Left ventricle myocardium inferior (tissue), 1 donor: Measurements from ENCODE around the gene MED19. TPM values are rescaled to one million over a fixed set of nuclear protein-coding genes. Genes with fewer than 3 reads are reported as not detected.
A peak's percentile ranks its signal among the peaks of the same experiment; 100 is the strongest.

Source experiments
- DNase-seq: peaks from one replicate; pipeline ENCODE4 v3.0.0-alpha.2; 2020
- H3K27ac ChIP-seq: fragments of 200-600 bp; replicated peaks from 2 replicates; pipeline ENCODE4 v1.8.0; 2021
- H3K27me3 ChIP-seq: fragments of 200-600 bp; 2 replicates; pipeline ENCODE4 v1.8.0; 2021; ENCODE audit warnings: low read depth
- H3K36me3 ChIP-seq: fragments of 200-600 bp; 2 replicates; pipeline ENCODE4 v1.8.0; 2021
- H3K4me1 ChIP-seq: fragments of 200-600 bp; 2 replicates; pipeline ENCODE4 v1.8.0; 2021
- H3K4me3 ChIP-seq: fragments of 200-600 bp; 2 replicates; pipeline ENCODE4 v1.8.0; 2021; ENCODE audit warnings: mild to moderate bottlenecking, moderate library complexity
- H3K9me3 ChIP-seq: fragments of 200-600 bp; replicated peaks from 2 replicates; pipeline ENCODE4 v1.8.0; 2021
- intact Hi-C: fragments of 100-400 bp; cut with micrococcal nuclease; formaldehyde crosslinking; loops from one replicate; pipeline ENCODE4 v1.11.0; 2022
- long read RNA-seq: library from polyadenylated mRNA; unstranded; transcript quantifications from one replicate; pipeline ENCODE4 v2.0.0, GENCODE V29; 2021
- total RNA-seq: library from RNA; stranded (reverse); fragmentation: NEBNext Ultra II Directional; extraction: Animal tissue kit (Norgen Biotek cat#: 25700); gene quantifications from one replicate; pipeline ENCODE4 v1.2.1, GENCODE V29; 2021
- TF ChIP-seq, protein P1 (sequence below): fragments of 200-600 bp; IDR thresholded peaks from 2 replicates; pipeline ENCODE4 v1.8.0; 2021; ENCODE audit warnings: antibody characterized with exemption, mild to moderate bottlenecking, borderline replicate concordance
- donor health status: DM: no; HTN: yes; CAD: no; lungs with severe emphysema.

MED19 gene, protein sequence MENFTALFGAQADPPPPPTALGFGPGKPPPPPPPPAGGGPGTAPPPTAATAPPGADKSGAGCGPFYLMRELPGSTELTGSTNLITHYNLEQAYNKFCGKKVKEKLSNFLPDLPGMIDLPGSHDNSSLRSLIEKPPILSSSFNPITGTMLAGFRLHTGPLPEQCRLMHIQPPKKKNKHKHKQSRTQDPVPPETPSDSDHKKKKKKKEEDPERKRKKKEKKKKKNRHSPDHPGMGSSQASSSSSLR
- 9.4 TPM for total RNA-seq
- long read RNA-seq, transcript MED19-202 (5 exons, 1,203 nt) = major isoform, 19 of 23 reads
- long read RNA-seq, partial matches to known transcripts = 0 of 23 reads
- long read RNA-seq, other reads (novel, unspliced or antisense) = 3 of 23 reads

DNA sequence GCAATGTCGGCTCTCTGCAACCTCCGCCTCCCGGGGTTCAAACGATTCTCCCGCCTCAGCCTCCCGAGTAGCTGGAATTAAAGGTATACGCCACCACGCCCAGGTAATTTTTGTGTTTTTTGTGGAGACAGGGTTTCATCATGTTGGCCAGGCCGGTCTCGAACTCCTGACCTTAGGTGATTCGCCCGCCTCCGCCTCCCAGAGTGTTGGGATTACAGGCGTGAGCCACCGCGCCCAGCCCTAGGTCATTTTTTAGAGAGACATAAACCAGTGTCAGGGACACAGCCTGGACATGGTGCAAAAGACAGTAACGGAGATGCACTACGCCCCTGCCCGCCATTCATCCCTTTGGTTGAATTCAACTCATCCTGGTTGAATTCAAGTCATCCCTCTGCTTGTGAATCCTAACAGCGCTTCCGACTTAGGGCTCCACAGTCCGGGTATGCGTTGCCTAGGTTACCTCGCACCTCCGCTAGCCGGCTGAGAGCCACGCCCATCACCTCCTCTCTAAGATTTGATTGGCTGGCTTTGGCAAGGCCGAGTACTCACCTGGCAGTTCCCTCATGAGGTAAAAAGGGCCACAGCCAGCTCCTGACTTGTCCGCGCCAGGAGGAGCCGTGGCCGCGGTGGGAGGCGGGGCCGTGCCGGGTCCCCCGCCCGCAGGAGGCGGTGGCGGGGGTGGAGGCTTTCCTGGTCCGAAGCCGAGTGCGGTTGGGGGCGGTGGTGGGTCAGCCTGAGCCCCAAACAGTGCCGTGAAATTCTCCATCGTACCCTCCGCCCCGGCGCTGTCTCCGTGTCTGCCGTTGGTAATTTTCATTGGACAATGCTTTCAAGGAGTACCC, at the start of gene MED19:
TSS of gene MED19 (minus strand) at position 802 of the 842 bp plus-strand sequence. CDS start at position 766, 36 bp downstream.
- intact Hi-C loops = no loop called here
- Histone ChIP-seq H3K27ac (peak within 1 kb of the TSS; percentile 92), H3K36me3 (no peaks in the 10 kb centered on the region), H3K4me3 (peak within 1 kb of the TSS; percentile 87), H3K9me3 (no peaks in the 10 kb centered on the region), H3K4me1 (peaks cover 56% of the 10 kb centered on the region), H3K27me3 (no peaks in the 10 kb centered on the region)
- DNase-seq = peak; percentile 80
- TF ChIP-seq, protein P1, sequence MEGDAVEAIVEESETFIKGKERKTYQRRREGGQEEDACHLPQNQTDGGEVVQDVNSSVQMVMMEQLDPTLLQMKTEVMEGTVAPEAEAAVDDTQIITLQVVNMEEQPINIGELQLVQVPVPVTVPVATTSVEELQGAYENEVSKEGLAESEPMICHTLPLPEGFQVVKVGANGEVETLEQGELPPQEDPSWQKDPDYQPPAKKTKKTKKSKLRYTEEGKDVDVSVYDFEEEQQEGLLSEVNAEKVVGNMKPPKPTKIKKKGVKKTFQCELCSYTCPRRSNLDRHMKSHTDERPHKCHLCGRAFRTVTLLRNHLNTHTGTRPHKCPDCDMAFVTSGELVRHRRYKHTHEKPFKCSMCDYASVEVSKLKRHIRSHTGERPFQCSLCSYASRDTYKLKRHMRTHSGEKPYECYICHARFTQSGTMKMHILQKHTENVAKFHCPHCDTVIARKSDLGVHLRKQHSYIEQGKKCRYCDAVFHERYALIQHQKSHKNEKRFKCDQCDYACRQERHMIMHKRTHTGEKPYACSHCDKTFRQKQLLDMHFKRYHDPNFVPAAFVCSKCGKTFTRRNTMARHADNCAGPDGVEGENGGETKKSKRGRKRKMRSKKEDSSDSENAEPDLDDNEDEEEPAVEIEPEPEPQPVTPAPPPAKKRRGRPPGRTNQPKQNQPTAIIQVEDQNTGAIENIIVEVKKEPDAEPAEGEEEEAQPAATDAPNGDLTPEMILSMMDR = no peak

- H3K9me3 ChIP-seq = no peaks in the 10 kb centered on the region
- no peaks in the 10 kb centered on the region for H3K27me3 ChIP-seq
- H3K36me3 ChIP-seq = no peaks in the 10 kb centered on the region
- intact Hi-C loops = no loop called here
- peaks cover 9% of the 10 kb centered on the region for H3K4me1 ChIP-seq
- TF ChIP-seq, protein P1 = no peak
- DNase-seq = no peak
- no peak overlapping the region for H3K4me3 ChIP-seq
- no peak overlapping the region for H3K27ac ChIP-seq
Observed at GRCh38 chr11:57758174-57758573, 46.2 kb upstream of the MED19 start.

GRCh38 chr11:57752954-57753353, 40.9 kb upstream of the MED19 start:
- H3K27ac ChIP-seq = no peak overlapping the region
- intact Hi-C loops = no loop called here
- H3K36me3 ChIP-seq = no peaks in the 10 kb centered on the region
- no peaks in the 10 kb centered on the region for H3K9me3 ChIP-seq
- H3K4me1 ChIP-seq = peaks cover 7% of the 10 kb centered on the region
- H3K4me3 ChIP-seq = no peak overlapping the region
- no peaks in the 10 kb centered on the region for H3K27me3 ChIP-seq
- TF ChIP-seq, protein P1 = no peak
- DNase-seq = no peak

DNA sequence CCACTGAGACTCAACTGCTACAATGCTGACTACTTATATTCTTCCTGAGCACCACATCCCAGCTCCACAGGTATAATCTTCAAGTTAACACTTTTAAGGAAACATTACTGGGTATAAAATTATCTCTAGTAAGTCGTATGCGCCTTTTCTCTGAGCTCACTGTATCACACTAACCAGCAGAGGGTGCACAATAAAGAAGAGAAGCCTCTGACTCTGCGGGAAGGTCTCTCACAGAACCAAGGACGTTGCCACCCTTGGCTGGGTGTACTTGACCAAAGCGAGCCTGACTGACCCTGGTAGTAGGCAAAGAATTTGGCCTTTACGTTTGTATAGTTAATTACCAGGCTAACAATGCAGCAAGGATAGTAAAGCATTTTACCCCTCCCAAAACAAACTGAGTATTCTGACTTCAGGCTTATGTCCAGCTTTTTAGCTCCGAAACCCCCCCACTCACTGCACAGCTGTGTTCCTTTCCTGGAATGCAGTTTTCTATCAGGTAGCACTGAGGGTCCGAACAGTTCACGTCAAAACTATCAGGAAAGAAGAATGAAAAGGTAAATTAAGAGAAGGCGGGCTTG, 39.8 kb upstream of the MED19 start, which contains the start of gene BTBD18:
TSS of gene BTBD18 (minus strand) at position 144 of the 578 bp plus-strand sequence. CDS start 631 bp downstream, outside the sequence.
- Histone ChIP-seq H3K27ac (peak within 1 kb of the TSS; percentile 58), H3K4me3 (no peak within 1 kb of the TSS), H3K36me3 (peaks cover 5% of the 10 kb centered on the region), H3K27me3 (no peaks in the 10 kb centered on the region), H3K4me1 (peaks cover 7% of the 10 kb centered on the region), H3K9me3 (no peaks in the 10 kb centered on the region)
- intact Hi-C loops = no loop called here
- no peak for DNase-seq
- TF ChIP-seq, protein P1 = peak; percentile 71

DNA sequence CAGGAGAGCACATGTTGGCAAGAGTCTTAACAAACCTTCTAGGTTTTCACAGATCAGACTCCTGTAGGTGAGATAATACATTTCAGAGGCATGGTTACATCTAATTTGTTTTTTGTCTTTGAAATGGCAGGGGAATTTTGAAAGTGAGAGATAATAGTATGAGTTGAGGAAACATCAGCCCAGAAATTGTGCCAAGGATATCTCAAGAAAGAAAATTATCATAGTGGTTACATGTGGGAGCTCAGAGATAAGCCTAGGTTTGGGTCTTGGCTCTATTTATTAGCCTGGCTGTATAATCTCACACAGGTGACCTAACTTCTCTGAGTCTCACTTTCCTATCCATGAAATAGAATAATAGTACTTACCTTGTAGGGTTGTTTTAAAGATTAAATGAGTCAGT, 39.2 kb upstream of the MED19 start:
- Histone ChIP-seq H3K4me1 (peaks cover 7% of the 10 kb centered on the region), H3K4me3 (no peak overlapping the region), H3K27me3 (no peaks in the 10 kb centered on the region), H3K27ac (peak overlapping the region; percentile 58), H3K36me3 (peaks cover 10% of the 10 kb centered on the region), H3K9me3 (no peaks in the 10 kb centered on the region)
- DNase-seq = no peak
- TF ChIP-seq, protein P1 = no peak
- intact Hi-C loops = no loop called here
